ENCODE data around the gene DLX3. TPM values are rescaled to one million over a fixed set of nuclear protein-coding genes. Genes with fewer than 3 reads are reported as not detected.
A peak's percentile ranks its signal among the peaks of the same experiment; 100 is the strongest.

DLX3 gene
- polyA plus RNA-seq, 1 donor = 0.31 TPM

GRCh38 chr17:50023520-50023919, 28.5 kb upstream of the DLX3 start:
- DNase-seq = no peak

DNA sequence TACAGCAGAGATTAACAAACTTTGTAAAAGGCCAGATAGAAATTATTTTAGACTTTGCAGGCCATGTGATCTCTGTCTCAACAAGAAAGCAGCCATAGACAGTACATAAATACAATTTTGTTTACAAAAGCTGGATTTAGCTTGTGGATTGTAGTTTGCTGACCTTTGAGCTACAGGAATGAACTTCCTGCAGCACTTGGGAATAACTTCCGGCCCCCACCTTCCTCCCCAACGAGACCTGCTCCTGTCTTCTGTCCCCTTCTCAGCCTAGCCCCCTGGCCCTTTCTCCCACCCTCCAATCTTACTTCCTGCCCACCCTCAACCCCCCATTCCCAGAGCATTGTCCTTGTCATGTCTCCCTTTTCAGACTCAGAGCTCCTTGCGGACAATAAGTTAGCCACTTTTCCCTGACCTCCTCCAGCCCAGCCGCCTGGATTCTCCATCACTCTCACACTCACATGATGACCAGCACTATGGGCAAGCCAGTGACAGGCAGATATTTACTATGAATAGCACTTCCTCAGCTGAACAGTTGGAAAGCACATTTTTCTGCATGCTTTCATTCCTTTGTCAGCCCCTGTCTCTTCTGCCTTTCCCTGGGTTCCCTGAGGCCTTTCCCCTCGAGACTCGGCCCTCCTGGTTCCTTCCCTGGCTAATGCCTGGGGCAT, 27.6 kb upstream of the DLX3 start:
- DNase-seq = no peak

DNA sequence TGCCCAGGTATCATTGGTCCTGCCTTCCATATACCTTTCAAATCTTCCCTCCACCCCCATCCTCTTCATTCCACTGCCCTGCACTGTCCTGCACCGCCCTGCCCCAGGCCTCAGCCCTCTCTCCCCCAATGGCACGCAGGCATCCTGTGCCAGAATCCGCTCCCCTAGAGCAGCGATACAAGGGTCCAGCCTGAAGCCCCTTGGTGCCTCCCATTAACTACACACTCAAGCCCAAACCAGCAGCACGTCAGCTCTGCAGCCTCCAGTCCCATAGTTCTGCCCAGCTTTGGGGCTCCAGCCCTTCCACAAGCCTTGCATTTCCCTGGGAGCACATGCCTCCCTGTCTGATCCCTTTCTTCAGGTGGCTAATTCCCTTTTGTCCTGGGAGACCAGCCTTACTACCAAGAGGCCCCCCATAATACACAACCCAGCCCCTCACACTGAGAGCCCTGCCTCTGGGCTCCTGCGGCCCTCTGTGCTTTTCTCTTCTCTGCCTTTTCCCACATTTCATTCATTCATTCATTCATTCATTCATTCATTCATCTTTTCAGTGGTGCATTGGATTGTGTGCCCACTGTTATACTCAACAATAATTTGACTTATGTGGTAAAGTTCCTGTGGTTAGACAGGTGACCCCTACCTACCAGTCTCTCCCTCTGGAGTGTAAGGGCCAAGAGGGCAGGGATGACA, 26.8 kb upstream of the DLX3 start:
- no peak for DNase-seq

GRCh38 chr17:50020841-50021599, 26.0 kb upstream of the DLX3 start:
- DNase-seq = no peak

- DNase-seq = no peak
Observed at GRCh38 chr17:50018909-50019308, 23.9 kb upstream of the DLX3 start.

- no peak for DNase-seq
Observed at GRCh38 chr17:50015146-50015545, 20.1 kb upstream of the DLX3 start.

DNA sequence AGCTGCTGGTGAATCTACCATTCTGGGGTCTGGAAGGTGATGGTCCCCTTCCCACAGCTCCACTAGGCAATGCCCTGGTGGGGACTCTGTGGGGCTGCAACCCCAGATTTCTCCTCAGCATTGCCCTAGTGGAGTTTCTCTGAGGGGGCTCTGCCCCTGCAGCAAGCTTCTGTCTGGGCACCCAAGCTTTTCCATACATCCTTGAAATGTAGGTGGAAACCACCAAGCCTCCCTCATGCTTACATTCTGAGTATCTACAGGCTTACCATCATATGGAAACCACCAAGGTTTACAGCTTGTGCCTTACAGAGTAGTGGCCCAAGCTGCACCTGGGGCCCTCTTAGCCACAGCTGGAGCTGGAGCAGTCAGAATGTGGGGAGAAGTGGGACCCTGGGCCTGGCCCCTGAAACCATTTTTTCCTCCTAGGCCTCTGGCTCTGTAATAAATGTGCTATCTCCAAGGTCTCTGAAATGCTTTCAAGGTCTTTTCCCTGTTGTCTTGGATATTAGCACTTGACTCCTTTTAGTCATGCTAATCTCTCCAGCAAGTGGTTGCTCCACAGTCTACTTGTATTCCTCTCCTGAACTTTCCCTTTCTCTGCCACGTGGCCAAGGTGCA, 19.6 kb upstream of the DLX3 start:
- no peak for DNase-seq

DNA sequence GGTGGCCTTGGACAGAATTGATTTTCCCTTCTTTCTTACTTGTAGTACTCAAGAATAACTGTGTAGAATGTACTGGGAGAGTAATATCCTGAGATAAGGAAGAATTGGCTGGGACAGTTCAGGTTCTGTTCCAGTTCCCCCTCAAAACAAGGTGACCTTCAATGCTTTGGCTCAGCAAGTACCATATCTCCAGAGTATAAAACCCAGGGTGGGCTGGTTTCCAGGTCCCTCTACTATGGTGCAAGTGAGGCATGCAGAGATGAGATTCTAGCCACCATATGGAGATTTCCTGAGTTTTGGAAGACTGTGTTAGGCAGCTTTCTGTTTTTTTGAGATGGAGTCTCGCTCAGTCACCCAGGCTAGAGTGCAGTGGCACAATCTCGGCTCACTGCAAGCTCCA, 18.1 kb upstream of the DLX3 start:
- no peak for DNase-seq

GRCh38 chr17:50009282-50009681, 14.3 kb upstream of the DLX3 start:
- no peak for DNase-seq

GRCh38 chr17:50003911-50004310, 8.9 kb upstream of the DLX3 start:
- no peak for DNase-seq

DNA sequence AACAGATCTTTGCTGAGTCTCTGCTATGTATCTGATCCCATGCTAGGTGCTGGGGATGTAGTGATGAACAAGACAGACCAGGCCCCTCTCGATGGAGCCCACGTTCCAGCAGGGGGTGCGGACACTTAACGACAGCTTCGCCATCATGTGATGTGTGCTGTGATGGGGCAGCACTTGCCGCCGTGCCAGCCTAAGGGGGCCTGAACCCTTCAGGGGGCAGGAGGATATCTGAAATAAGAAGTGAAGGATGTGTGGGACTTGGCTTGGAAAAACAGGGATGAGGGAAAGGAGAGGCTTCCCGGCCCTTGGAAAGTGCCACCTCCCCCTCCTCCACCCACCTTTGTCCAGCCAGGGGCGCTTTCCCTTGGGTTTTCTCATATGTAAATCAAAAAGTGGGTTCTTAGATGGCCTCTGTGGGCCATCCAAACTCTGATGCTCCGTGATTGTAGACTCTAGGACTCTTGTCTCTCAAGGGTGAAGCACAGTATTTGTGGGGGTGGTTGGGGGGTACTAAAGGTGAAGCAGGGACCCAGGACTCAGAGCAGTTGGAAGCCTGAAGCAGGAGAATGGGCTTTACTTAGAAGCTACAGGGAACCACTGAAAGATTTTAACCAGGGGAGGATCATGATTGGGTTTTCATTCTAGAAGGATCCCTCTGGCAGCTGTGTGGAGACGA, 4.0 kb upstream of the DLX3 start:
- DNase-seq = no peak

GRCh38 chr17:49997773-49998703, 3.0 kb upstream of the DLX3 start:
- peak; percentile 82 for DNase-seq

- DNase-seq = no peak
Observed at GRCh38 chr17:49997301-49997650, 2.3 kb upstream of the DLX3 start.

DNA sequence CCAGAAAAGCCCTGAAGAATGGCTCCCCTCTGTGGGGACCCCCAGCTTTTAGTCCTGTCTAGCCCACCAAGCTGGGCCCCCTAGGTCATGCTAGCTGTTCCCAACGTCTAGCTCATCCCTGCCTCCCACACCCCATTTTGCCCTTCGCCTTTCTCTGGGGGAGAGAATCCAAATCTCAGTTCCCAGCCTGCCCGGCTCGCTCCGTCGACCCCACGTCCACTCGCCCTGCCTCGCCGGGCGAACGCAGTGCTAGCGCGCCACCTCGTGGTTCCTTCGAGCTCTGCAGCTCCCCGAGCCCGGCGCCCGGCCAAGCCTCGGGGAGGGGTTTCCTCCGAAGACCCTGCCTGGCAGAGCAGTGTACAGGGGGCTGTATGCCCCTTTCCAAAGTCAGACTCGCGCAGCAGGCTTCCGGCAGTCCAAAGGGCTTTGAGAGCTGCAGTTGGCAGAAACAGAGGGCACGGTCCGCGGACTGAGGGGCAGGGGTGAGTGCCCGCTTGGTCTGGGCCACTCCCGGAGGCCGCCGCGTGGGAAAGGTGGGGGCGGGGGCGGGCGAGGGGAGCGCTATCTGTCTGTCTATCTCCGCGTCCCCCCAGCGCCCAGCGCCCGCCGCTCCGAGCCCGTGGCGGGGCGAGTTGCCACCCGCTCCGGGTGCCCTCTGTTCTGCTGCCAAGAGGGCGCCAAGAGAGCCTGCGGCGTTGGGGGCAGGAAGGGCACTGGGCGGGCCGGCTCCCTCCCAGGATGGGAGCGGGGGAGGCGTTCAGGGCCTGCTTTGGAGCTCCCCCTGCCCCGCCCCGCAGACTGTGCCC, 1.7 kb upstream of the DLX3 start:
- DNase-seq = peak; percentile 61

- DNase-seq = no peak
Observed at GRCh38 chr17:49996121-49996494, 1.1 kb upstream of the DLX3 start.

GRCh38 chr17:49994085-49995054, 654 bp downstream of the DLX3 start:
- no peak for DNase-seq

DNA sequence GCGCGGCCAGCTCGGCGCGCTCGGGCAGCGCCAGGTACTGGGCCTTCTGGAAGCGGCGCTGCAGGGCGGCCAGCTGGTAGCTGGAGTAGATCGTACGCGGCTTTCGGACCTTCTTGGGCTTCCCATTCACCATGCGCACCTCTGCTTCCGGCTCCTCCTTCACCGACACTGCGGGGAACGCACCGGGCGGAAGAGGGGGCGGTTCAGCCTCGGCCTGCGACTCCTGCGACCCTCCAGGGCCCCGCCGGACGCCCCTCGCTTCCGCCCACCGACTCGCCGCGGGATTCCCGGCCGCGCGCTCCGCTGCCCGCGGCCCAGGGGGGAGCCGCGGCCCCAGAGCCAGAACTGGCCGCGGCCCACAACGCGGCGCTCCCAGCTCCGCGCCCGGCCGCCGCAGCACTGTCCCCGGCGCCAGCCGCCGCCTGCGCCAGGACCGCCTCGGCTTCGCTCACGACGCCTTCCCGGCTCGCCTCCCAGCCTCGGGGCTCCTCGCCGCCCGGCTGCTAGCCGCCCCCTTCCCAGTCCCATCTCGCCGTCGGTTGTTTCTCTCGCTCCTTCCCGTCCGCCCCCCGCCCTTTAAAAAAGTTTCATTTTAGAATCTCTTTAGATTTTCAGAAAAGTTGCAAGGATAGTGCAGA, 1.5 kb downstream of the DLX3 start:
- no peak for DNase-seq

GRCh38 chr17:49992933-49993422, 2.0 kb downstream of the DLX3 start:
- DNase-seq = no peak
